Measurements from ENCODE around the gene CACNA2D4.

Gene CACNA2D4

DNA sequence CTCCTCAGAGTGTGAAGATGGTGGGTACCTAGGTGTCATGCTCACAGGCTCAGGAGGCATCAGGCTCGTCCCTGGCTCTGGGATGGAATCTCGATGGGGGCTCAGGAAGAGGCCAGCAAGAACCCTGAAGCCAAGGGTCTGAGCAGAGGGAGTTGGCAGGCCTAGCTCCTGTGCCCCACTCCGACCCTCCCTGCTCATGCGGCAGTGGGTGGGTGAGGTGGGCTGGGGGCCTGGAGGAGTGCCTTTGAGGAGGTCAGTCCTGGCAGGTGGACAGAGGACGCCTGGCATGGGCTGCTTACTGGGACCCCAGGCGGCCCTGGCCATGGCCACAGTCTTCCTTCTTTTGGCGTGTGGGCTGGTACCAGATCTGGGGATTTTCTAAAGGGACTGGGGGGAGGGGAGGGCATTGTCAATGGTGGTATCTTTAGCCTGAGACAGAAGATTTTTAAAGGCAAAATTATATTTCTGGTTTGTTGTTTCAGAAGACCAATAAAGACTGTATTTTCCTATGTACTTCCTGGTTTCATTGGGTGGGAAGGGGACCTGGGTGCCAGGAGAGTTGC is 82.1 kb downstream of the CACNA2D4 start:
- H3K4me3 ChIP-seq: no peak overlapping the region
- DNase-seq: no peak
- H3K4me1 ChIP-seq: no peaks in the 10 kb centered on the region
- intact Hi-C loops (cut with DNase I; ENCODE audit: low total_unique reads): no loop called here
- H3K9me3 ChIP-seq: no peaks in the 10 kb centered on the region
- peaks cover 0 to 34% of the 10 kb centered on the region in 2 donors for H3K27me3 ChIP-seq
- H3K27ac ChIP-seq: no peak overlapping the region
- H3K36me3 ChIP-seq: no peaks in the 10 kb centered on the region
- TF ChIP-seq CTCF (IDR thresholded peaks at IDR 0.05): no peak

DNA sequence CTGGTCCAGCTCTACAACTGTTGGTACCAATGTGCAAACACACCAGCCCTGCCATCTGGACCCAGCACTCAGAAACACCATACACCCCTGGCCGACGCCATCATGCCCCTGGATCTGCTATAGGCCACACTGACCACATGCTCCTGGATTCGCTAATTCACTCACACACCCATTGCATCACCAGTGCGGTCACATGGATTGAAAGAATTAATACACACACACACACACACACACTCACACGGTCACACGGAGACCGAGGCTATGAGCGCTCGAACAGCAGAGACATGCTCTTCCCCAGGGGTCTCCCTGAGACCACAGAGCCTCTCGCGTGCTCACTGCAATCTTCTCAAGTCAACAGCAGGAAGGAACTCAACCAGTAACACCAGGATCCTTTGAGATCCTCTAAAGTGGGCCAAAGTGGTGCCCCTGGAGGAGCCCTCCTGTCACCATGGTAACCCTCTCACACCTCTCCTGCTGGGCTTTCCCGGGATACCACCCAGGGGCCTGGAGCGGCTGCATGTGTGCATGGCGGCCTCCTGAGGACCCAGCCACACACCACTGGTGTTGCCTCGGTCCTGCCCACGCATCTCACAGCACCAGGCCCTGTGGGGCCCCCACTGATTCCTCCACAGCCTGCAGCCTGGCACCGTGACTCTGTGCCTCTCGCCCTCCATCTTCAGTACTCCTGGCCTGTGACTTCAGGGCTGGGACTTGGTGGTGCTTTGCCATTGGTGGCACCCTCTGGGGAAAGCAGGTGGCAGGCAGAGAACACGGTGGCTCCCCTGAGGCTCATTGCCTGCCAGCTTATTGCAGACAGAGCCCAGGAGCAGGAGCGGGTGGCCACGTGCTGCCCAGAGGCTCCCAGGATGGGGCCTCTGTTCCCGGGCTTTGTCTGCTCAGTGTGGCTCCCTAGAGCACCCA is 83.0 kb downstream of the CACNA2D4 start:
- intact Hi-C loops (cut with DNase I; ENCODE audit: low total_unique reads): no loop called here
- Histone ChIP-seq H3K27me3 (peaks cover 0 to 40% of the 10 kb centered on the region in 2 donors), H3K4me3 (no peak overlapping the region), H3K9me3 (no peaks in the 10 kb centered on the region), H3K36me3 (no peaks in the 10 kb centered on the region), H3K27ac (no peak overlapping the region), H3K4me1 (no peaks in the 10 kb centered on the region)
- DNase-seq: no peak
- no peak for TF ChIP-seq CTCF (IDR thresholded peaks at IDR 0.05)

- Histone ChIP-seq H3K4me3 (no peak overlapping the region), H3K4me1 (no peaks in the 10 kb centered on the region), H3K9me3 (no peaks in the 10 kb centered on the region), H3K27ac (no peak overlapping the region), H3K27me3 (peaks cover 0 to 51% of the 10 kb centered on the region in 2 donors), H3K36me3 (no peaks in the 10 kb centered on the region)
- TF ChIP-seq CTCF (IDR thresholded peaks at IDR 0.05): no peak
- intact Hi-C loops (cut with DNase I; ENCODE audit: low total_unique reads): no loop called here
- DNase-seq: no peak
Measured at GRCh38 chr12:1834186-1834925, 84.1 kb downstream of the CACNA2D4 start.

DNA sequence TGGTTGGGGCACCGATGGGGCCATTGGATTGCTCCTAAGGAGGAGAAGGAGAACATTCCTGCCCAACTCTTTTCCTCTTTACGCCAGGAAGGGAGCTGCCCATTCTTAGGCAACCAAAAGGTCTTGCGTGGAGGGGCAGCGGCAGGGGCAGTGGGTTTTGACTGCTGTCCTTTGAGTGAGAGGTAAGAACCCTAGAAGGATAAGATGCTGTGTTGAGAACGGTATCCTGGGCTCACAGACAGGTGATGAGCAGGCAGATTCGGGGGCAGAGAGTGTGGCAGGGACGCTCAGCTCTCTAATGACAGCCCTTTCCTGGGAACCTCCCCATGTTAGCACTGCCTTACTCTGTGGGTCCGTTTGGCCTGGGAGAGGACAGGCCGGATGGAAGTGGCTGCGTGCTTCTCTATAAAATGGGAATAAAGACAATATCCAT is 84.8 kb downstream of the CACNA2D4 start:
- DNase-seq: no peak
- no peaks in the 10 kb centered on the region for H3K9me3 ChIP-seq
- peaks cover 0 to 58% of the 10 kb centered on the region in 2 donors for H3K27me3 ChIP-seq
- intact Hi-C loops (cut with DNase I; ENCODE audit: low total_unique reads): no loop called here
- TF ChIP-seq CTCF (IDR thresholded peaks at IDR 0.05): no peak
- H3K4me3 ChIP-seq: no peak overlapping the region
- no peak overlapping the region for H3K27ac ChIP-seq
- H3K36me3 ChIP-seq: no peaks in the 10 kb centered on the region
- H3K4me1 ChIP-seq: no peaks in the 10 kb centered on the region

GRCh38 chr12:1832801-1833595 is 85.5 kb downstream of the CACNA2D4 start:
- no peak for TF ChIP-seq CTCF (IDR thresholded peaks at IDR 0.05)
- H3K36me3 ChIP-seq: no peaks in the 10 kb centered on the region
- no peaks in the 10 kb centered on the region for H3K4me1 ChIP-seq
- no peak overlapping the region for H3K4me3 ChIP-seq
- no peak overlapping the region for H3K27ac ChIP-seq
- no peaks in the 10 kb centered on the region for H3K9me3 ChIP-seq
- DNase-seq: no peak
- peaks cover 0 to 65% of the 10 kb centered on the region in 2 donors for H3K27me3 ChIP-seq
- intact Hi-C loops (cut with DNase I; ENCODE audit: low total_unique reads): no loop called here
